HG02588 (cell line): ENCODE measurements around the gene SRSF9.

ENCODE experiments used
- ATAC-seq: cut with Tn5 transposase; IDR thresholded peaks from one replicate; pipeline ENCODE4 v1.9.1; 2021; ENCODE audit warnings: mild to moderate bottlenecking, moderate library complexity; ENCODE audit not compliant: unreplicated experiment

SRSF9 gene

DNA sequence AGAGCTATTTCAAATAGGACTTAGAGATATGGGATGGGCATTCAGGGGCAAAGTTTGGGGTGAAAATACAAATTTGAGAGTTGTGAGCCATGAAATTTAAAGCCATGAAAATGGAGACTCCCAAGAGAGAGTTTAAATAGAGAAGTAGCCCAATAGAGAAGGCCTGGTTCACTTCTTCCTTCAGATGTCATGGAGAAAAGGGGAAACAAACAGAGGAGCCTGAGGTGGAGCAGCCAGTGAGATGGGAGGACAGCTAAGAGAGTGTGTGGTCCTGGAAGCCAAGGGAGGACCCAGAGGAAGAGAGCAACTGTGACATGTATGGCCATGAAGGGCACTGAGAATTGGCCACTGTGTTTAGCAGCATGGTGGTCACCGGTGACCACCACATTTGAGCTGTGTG lies 14.1 kb upstream of the SRSF9 start:
- no peak for ATAC-seq

DNA sequence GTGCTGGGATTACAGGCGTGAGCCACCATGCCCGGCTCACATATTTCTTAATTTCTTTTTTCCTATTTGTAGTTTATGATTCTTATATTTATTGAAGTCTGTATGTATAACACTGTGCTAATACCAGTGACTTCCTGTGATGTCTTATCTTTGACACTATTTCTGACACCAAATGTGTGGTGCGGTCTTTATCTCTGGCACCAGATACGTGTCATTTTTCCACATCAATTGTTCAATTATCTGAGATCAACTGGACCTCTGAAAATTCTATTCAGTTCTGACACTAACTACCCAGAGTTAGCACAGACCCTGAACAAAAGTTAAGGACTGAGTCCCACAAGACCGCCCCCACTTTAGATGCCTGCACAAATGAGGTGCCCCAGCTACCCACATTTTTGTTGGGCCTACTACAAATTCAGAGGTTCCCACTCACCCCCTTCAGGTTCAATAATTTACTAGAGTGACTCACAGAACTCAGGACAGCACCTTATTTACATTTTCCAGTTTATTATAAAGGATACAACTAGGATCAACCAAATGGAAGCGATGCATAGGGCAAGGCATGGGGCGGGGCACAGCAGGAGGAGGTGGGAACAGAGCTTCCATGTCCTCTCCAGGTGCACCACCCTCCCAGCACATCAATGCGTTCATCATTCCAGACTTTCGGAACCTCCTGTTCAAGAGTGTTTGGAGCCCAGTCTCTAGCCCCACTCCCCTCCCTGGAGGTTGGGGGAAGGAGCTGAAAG lies 11.6 kb upstream of the SRSF9 start:
- no peak for ATAC-seq

GRCh38 chr12:120480211-120480610 lies 10.7 kb upstream of the SRSF9 start:
- ATAC-seq, result no peak

DNA sequence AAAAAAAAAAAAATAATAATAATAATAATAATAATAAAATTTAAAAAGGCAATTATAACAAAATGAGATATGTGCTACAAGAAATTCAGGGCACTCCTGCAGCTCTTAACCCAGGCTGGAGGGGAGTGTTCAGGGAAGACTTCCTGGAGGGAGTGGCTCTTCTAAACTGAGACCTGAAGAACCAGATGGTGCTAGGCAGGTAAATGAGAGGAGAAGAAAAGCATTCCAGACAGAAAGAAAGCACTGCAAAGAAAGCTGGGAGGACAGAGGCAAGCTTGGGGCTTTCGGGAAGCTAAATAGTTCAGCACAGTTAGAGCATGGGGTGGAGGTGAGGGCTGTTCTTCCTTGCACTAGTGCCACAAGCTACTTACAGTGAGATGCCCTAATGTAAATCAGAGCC lies 9.9 kb upstream of the SRSF9 start:
- ATAC-seq, result no peak

GRCh38 chr12:120475643-120476042 lies 6.1 kb upstream of the SRSF9 start:
- no peak for ATAC-seq

DNA sequence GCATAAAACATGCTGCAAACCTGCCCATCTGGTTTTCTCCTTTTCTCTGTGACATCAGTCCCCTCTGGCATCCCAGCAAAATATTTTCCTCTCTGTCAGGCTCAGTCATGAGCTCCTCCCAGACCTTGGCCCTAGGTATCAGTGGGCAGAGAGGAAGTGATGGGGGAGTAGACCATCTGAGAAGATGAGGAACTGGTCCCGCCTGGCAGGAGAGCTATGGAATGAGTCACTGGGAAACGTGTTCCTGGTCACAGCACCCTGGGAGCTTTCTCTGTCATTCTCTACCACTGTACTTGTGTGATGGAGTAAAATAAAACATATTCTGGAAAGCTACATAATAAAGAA lies 5.0 kb upstream of the SRSF9 start:
- ATAC-seq, result no peak

GRCh38 chr12:120473807-120474615 lies 4.5 kb upstream of the SRSF9 start:
- ATAC-seq, result no peak

GRCh38 chr12:120472521-120472920 lies 3.0 kb upstream of the SRSF9 start:
- no peak for ATAC-seq

- ATAC-seq, result no peak
Observed at GRCh38 chr12:120470150-120470784, 719 bp upstream of the SRSF9 start.

GRCh38 chr12:120468821-120469449 lies 613 bp downstream of the SRSF9 start:
- peak; percentile 31 for ATAC-seq

- no peak for ATAC-seq
Observed at GRCh38 chr12:120468325-120468820, 1.2 kb downstream of the SRSF9 start.

GRCh38 chr12:120467439-120467838 lies 2.1 kb downstream of the SRSF9 start:
- no peak for ATAC-seq

DNA sequence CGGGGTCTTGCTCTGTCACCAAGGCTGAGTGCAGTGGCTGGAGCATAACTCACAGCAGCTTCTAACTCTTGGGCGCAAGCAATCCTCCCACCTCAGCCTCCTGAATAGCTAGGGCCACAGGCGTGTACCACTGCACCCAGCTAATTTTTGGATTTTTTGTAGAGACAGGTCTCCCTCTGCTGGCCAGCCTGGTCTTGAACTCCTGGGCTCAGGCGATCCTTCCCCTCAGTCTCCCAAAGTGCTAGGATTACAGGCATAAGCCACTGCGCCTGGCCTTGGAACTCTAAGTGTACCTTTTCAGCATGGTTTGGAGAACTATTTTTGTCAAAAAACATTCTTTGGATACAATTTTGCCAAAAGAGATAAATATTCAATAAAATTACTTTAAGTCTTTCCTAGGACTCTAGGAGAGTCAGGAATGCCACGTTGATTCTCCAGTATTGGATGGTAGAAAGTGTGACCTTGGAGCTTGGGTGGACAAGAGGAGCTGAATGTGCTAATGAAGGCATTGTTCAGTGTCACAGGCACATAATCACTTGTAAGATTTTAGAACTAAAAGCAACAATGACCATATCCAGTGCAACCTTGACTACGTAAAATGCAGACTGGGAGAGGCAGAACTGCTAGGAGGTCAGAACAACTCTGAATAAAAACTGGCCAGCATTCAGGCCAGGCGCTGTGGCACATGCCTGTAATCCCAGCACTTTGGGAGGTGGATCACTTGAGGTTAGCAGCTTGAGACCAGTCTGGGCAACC lies 2.8 kb downstream of the SRSF9 start:
- ATAC-seq, result no peak

DNA sequence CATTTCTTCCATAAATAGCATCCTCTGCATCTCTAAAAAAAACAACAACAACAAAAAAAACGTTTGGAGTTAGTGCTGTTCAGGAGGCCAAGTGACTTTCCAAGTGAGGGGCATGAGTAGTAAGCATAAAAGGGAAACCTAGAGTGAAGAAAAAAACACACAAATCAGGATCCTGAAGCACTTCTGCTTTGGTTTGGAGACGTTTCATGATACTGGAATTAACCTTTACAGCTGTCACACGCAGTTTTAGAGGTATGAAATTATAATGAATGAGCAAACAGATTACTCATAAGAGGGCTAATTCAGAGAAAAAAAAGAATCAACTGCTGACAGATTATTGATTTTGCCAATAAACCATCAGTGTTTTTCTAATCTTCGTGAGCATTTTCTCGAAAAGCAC lies 3.8 kb downstream of the SRSF9 start:
- ATAC-seq, result no peak

- no peak for ATAC-seq
Observed at GRCh38 chr12:120463712-120464111, 5.8 kb downstream of the SRSF9 start.

GRCh38 chr12:120462099-120462640 lies 7.4 kb downstream of the SRSF9 start:
- no peak for ATAC-seq

DNA sequence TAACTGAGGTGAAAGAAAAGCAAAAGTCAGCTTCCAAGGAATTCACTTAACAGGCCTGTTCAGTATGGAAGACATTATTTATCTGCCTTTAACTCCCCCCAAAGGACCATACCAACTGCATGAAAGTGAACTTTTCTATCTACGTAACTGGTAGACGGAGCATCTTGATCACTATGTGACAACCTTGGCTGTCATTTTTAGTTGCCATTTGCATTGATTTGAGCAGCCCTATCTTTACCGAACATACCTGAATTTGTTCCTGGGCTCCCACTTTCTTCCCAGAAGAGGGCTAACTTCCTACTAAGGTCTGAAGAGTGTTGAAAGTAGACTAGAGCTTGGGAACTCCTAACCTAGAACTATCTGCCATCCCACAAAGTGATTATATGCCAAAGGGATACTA lies 9.4 kb downstream of the SRSF9 start:
- ATAC-seq, result no peak

GRCh38 chr12:120457133-120457532 lies 12.4 kb downstream of the SRSF9 start:
- no peak for ATAC-seq

- no peak for ATAC-seq
Observed at GRCh38 chr12:120455302-120455701, 14.2 kb downstream of the SRSF9 start.

- ATAC-seq, result no peak
Observed at GRCh38 chr12:120453977-120454376, 15.6 kb downstream of the SRSF9 start.
